CD4-positive, alpha-beta T cell (primary cell): ENCODE measurements around the gene HNRNPAB. TPM values are rescaled to one million over a fixed set of nuclear protein-coding genes. Genes with fewer than 3 reads are reported as not detected.
A peak's percentile ranks its signal among the peaks of the same experiment; 100 is the strongest.

Experiments used
- ATAC-seq: fragments of 200-7000 bp; cut with Tn5 transposase; one replicate; pipeline ENCODE4 v1.10.0; 2022; ENCODE audit warnings: mild to moderate bottlenecking; ENCODE audit not compliant: poor library complexity
- CTCF ChIA-PET: fragments of 350-600 bp; sonication (Branson Sonifier 250); formaldehyde crosslinking; loops from one replicate; lab custom pipeline; 2021; ENCODE audit warnings: antibody characterized with exemption, inconsistent platforms; lab: Charles Lee
- POLR2A ChIA-PET: fragments of 350-600 bp; sonication (Branson Sonifier 250); formaldehyde crosslinking; loops from one replicate; lab custom pipeline; 2021; ENCODE audit warnings: antibody characterized with exemption, inconsistent platforms; lab: Charles Lee
- DNase-seq, 14 experiments: peaks; one replicate each; pipeline ENCODE4 v3.0.0-alpha.2; 2013 to 2020; ENCODE audit warnings: mixed read lengths in 2 of 14
- H3K27ac ChIP-seq, 2 donors: one replicate each; pipeline versions ENCODE4 v1.5.1 to v1.7.0; 2013; ENCODE audit warnings: low read length in 2 of 2, low read depth in 1 of 2, mild to moderate bottlenecking in 1 of 2
- H3K27me3 ChIP-seq, 2 experiments: 1 replicate in 1 of 2; 2 replicates in 1 of 2; pipeline versions ENCODE4 v1.6.1 to v1.7.0; 2013; ENCODE audit warnings: low read length in 2 of 2, control low read depth in 1 of 2, mild to moderate bottlenecking in 1 of 2, moderate library complexity in 1 of 2; ENCODE audit not compliant: insufficient read depth in 2 of 2, control insufficient read depth in 1 of 2
- H3K36me3 ChIP-seq: one replicate; pipeline ENCODE4 v1.6.1; 2013; ENCODE audit warnings: low read length, control low read depth; ENCODE audit not compliant: insufficient read depth
- H3K4me1 ChIP-seq: one replicate; pipeline ENCODE4 v1.6.1; 2013; ENCODE audit warnings: low read length, control low read depth; ENCODE audit not compliant: insufficient read depth
- H3K4me3 ChIP-seq: one replicate; pipeline ENCODE4 v1.5.1; 2013; ENCODE audit warnings: mild to moderate bottlenecking, low read length, moderate library complexity
- H3K9me3 ChIP-seq, 2 experiments: 1 replicate in 1 of 2; 2 replicates in 1 of 2; pipeline versions ENCODE4 v1.6.1 to v1.7.0; 2013; ENCODE audit warnings: low read length in 2 of 2, mild to moderate bottlenecking in 2 of 2, control low read depth in 1 of 2, moderate library complexity in 1 of 2; ENCODE audit not compliant: control insufficient read depth in 1 of 2, insufficient read depth in 1 of 2
- H3K27ac Mint-ChIP-seq: one replicate; pipeline ENCODE4 v1.8.0; 2020; ENCODE audit warnings: mixed read lengths
- H3K27me3 Mint-ChIP-seq: one replicate; pipeline ENCODE4 v1.8.0; 2021; ENCODE audit warnings: mixed read lengths
- H3K36me3 Mint-ChIP-seq: one replicate; pipeline ENCODE4 v1.8.0; 2021; ENCODE audit warnings: low read depth, mixed read lengths
- H3K4me1 Mint-ChIP-seq: one replicate; pipeline ENCODE4 v1.8.0; 2021; ENCODE audit warnings: low read depth, mixed read lengths
- H3K4me3 Mint-ChIP-seq: one replicate; pipeline ENCODE4 v1.8.0; 2020; ENCODE audit warnings: mild to moderate bottlenecking, mixed read lengths
- H3K9me3 Mint-ChIP-seq: one replicate; pipeline ENCODE4 v1.8.0; 2020; ENCODE audit warnings: mixed read lengths
- intact Hi-C, 2 experiments: fragments of 100-400 bp; cut with DNase I in 1 of 2; cut with micrococcal nuclease in 1 of 2; formaldehyde crosslinking; loops; one replicate each; pipeline versions ENCODE4 v1.15.1 to v1.9.0; 2023 to 2025; cut with DNase I, micrococcal nuclease
- total RNA-seq, 174 experiments: library from RNA in 2 of 174; stranded (reverse) in 2 of 174; gene quantifications; one replicate each; pipeline ENCODE4 v1.2.3 and lab custom pipeline; 2021 to 2026
- TF ChIP-seq, protein P1 (sequence below): fragments of 200-600 bp; IDR thresholded peaks from one replicate; pipeline ENCODE4 v1.8.0; 2022; ENCODE audit warnings: antibody characterized with exemption, mild to moderate bottlenecking

HNRNPAB gene
- total RNA-seq, 2 experiments from 2014 or later, result 63.6 to 68.9 TPM

DNA sequence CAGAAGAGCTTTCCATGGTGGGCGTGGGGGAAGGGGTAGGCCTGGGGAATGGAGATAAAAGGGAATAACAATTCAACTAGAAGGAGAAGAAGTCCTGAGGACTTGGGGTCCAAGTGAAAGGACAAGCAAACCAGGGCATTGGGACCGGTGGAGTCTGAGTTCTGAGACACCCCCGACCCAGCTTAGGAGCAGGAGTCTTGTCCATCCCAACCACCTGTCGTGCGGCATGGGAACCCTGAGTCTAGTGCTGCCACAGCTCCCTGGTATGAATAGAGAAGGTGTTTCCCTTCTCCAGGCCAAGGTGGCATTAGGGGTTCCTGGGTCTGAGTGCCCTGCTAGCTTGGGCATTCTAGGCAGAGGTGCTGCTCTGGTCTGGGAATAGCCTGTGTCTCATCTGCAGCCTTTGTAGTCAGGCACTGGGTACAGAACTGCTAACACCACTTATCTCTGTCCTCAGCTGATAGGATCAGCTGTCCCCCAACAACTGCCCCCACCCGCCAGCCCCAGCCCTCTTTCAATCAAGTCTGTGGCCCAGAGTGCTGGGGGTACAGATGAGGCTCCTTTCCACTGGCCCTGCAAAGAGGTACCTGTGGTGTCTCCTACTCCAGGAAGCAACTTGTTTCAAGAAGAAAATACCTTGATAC lies 9.9 kb downstream of the HNRNPAB start:
- Mint-ChIP-seq H3K4me3 (no peak overlapping the region), H3K27me3 (no peaks in the 10 kb centered on the region), H3K4me1 (peaks cover 6% of the 10 kb centered on the region), H3K36me3 (peaks cover 88% of the 10 kb centered on the region), H3K27ac (peak overlapping the region; percentile 63), H3K9me3 (no peaks in the 10 kb centered on the region)
- no peaks in the 10 kb centered on the region for H3K9me3 ChIP-seq
- ChIA-PET CTCF (no interaction called here), POLR2A (interaction anchor here (1.4 to 2.6 kb wide), 2 partner anchors 8 to 10 kb away, joined by 4 to 16 read pairs; partner anchors contain the start of gene HNRNPAB)
- no peak overlapping the region for H3K27ac ChIP-seq
- intact Hi-C loops, result no loop called here
- H3K4me3 ChIP-seq, result no peak overlapping the region
- ATAC-seq (no peak), DNase-seq (peak in 1 of 14 experiments; percentile 3)
- H3K36me3 ChIP-seq, result peaks cover 87% of the 10 kb centered on the region
- no peaks in the 10 kb centered on the region for H3K27me3 ChIP-seq
- H3K4me1 ChIP-seq, result peaks cover 10% of the 10 kb centered on the region
- TF ChIP-seq, protein P1, sequence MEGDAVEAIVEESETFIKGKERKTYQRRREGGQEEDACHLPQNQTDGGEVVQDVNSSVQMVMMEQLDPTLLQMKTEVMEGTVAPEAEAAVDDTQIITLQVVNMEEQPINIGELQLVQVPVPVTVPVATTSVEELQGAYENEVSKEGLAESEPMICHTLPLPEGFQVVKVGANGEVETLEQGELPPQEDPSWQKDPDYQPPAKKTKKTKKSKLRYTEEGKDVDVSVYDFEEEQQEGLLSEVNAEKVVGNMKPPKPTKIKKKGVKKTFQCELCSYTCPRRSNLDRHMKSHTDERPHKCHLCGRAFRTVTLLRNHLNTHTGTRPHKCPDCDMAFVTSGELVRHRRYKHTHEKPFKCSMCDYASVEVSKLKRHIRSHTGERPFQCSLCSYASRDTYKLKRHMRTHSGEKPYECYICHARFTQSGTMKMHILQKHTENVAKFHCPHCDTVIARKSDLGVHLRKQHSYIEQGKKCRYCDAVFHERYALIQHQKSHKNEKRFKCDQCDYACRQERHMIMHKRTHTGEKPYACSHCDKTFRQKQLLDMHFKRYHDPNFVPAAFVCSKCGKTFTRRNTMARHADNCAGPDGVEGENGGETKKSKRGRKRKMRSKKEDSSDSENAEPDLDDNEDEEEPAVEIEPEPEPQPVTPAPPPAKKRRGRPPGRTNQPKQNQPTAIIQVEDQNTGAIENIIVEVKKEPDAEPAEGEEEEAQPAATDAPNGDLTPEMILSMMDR, result no peak

DNA sequence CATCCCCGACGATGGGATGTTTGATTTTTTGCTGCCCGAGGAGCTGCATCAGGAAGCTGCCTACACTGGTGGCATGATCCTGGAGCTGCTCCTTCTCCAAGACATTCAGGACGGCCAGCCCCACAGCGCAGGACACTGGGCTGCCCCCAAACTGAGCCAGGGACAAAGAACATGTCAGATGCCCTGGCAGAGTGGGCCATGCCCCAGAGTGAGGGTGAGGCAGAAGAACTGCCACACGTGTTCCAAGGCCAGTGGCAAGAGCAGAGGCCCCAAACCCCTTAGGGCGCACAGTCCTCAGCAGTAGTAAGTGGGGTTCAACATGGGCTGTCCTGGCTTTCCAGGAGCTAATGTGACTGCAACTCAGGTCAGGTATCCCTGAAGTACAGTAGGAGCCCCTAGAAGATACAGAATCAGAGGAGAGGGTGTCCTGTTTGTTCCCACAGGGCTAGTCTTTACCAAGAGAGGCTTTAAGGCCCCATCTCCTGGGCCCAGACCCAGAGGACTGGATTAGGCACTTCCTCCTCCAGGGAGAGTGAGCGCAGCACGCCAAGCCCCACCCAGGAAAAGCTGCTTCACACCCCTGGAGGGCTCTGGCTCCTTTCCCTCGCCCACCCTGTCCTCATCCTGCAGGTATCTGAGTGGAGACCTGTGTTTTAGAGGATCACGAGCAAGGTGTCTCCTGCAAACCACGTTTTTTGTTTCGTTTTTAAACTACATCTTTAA lies 11.1 kb downstream of the HNRNPAB start:
- Histone ChIP-seq H3K27ac (no peak overlapping the region), H3K27me3 (no peaks in the 10 kb centered on the region), H3K4me3 (no peak overlapping the region), H3K4me1 (peaks cover 10% of the 10 kb centered on the region), H3K36me3 (peaks cover 78% of the 10 kb centered on the region), H3K9me3 (no peaks in the 10 kb centered on the region)
- Mint-ChIP-seq H3K36me3 (peaks cover 85% of the 10 kb centered on the region), H3K4me1 (peaks cover 1% of the 10 kb centered on the region), H3K9me3 (no peaks in the 10 kb centered on the region), H3K27me3 (no peaks in the 10 kb centered on the region), H3K4me3 (no peak overlapping the region), H3K27ac (peak overlapping the region; percentile 6)
- ChIA-PET POLR2A (interaction anchor here (1.0 to 2.0 kb wide), 2 partner anchors 11 to 30 kb away, joined by 3 to 14 read pairs; partner anchors contain the start of gene HNRNPAB), CTCF (no interaction called here)
- no peak for ATAC-seq
- intact Hi-C loops, result no loop called here
- DNase-seq, result no peak
- TF ChIP-seq, protein P1, result no peak

DNA sequence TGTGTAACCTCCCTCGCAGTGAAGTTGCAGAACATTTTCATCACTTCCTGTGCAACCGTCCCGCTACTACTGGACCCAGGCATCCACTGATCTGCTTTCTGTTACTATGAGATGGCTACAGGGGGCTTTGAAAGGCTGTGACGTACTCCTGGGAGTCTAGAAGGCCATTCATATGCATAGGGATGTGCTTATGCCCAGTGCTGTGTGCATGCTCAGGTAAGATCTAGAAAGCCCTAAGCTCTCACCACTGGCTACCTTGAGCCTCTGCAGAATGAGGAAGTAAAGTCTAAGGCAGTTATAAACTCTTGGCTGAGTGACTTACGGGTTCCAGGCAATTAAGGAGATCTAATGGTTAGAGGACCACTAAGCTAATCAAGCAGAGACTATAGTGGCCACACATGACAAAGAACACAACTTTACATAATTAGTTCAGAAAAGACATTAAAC lies 11.8 kb downstream of the HNRNPAB start:
- Mint-ChIP-seq H3K36me3 (peaks cover 85% of the 10 kb centered on the region), H3K9me3 (no peaks in the 10 kb centered on the region), H3K4me1 (peaks cover 8% of the 10 kb centered on the region), H3K4me3 (no peak overlapping the region), H3K27me3 (no peaks in the 10 kb centered on the region), H3K27ac (peak overlapping the region; percentile 6)
- Histone ChIP-seq H3K36me3 (peaks cover 72% of the 10 kb centered on the region), H3K4me1 (peaks cover 9% of the 10 kb centered on the region), H3K27me3 (no peaks in the 10 kb centered on the region), H3K9me3 (no peaks in the 10 kb centered on the region), H3K4me3 (no peak overlapping the region), H3K27ac (no peak overlapping the region)
- POLR2A ChIA-PET, result interaction anchor here (1.0 to 2.0 kb wide), 2 partner anchors 12 to 31 kb away, joined by 3 to 14 read pairs; partner anchors contain the start of gene HNRNPAB
- TF ChIP-seq, protein P1, result no peak
- CTCF ChIA-PET, result no interaction called here
- intact Hi-C loops, result no loop called here
- DNase-seq (no peak), ATAC-seq (no peak)
